B cell (primary cell): ENCODE results near the gene MBD3L3.

Source experiments
- EZH2 ChIP-seq: IDR thresholded peaks from 2 replicates; pipeline ENCODE4 v1.6.1; 2012; ENCODE audit warnings: borderline replicate concordance, low read depth, mild to moderate bottlenecking, moderate library complexity, low read length; ENCODE audit not compliant: insufficient read depth, poor library complexity, severe bottlenecking
- TF ChIP-seq, protein P1 (sequence below): fragments of 200-600 bp; IDR thresholded peaks from one replicate; pipeline ENCODE4 v1.8.0; 2022; ENCODE audit warnings: antibody characterized with exemption, mild to moderate bottlenecking

DNA sequence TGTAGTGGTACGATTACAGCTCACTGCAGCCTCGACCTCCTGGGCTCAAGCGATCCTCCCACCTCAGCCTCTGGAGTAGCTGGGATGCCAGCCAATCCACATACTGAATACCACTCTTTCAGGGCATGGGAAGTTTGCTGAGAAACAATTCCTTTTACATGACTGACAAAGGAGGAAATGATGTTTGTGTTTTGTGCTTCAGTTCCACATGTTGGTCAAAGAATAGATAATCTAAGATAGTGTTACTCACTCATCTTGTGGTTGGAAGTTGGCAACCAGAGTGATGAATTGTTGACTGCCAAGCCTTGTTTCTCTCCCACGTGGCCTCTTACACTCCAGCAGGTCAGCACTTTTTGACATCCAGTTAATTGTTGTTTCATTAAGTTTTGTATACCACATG is 44.8 kb downstream of the MBD3L3 start:
- TF ChIP-seq, protein P1, sequence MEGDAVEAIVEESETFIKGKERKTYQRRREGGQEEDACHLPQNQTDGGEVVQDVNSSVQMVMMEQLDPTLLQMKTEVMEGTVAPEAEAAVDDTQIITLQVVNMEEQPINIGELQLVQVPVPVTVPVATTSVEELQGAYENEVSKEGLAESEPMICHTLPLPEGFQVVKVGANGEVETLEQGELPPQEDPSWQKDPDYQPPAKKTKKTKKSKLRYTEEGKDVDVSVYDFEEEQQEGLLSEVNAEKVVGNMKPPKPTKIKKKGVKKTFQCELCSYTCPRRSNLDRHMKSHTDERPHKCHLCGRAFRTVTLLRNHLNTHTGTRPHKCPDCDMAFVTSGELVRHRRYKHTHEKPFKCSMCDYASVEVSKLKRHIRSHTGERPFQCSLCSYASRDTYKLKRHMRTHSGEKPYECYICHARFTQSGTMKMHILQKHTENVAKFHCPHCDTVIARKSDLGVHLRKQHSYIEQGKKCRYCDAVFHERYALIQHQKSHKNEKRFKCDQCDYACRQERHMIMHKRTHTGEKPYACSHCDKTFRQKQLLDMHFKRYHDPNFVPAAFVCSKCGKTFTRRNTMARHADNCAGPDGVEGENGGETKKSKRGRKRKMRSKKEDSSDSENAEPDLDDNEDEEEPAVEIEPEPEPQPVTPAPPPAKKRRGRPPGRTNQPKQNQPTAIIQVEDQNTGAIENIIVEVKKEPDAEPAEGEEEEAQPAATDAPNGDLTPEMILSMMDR: no peak
- no peak for TF ChIP-seq EZH2
